Measurements from ENCODE around the gene MPP2. TPM values are rescaled to one million over a fixed set of nuclear protein-coding genes. Genes with fewer than 3 reads are reported as not detected.
A peak's percentile ranks its signal among the peaks of the same experiment; 100 is the strongest.

MPP2 gene
- polyA plus RNA-seq, 1 of the 3 experiments (the other 2 are of a cell fraction) = 8.3 TPM

DNA sequence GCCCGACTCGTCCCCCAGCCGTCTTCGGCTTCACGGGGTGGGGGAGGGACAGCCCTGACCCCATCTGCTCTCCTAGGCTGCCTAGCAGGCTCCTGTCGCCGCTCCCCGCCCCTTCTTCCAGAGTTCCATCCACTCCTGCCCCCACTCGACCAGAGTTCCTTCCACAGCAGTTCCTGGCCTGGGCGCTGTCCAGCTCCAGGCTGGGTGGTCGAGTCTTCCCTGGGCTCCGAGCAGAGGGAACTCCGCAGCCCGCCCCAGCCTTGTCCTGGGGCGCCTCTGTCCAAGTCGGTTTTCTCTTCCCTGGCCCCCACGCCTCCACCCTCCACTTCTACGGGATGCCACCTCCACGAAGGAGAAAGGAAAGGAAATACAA, 45.0 kb upstream of the MPP2 start:
- CTCF ChIA-PET = interaction anchor here (0.9 to 18.2 kb wide), 3 partner anchors 8 to 89 kb away, joined by 3 to 638 read pairs (median 3); partner anchors contain the start of genes NAGS and TMEM101
- DNase-seq = no peak
- no peaks in the 10 kb centered on the region for H3K27me3 ChIP-seq (ENCODE audit: insufficient read depth)
- no peak overlapping the region for H3K9ac ChIP-seq
- no peak overlapping the region for H3K4me3 ChIP-seq (ENCODE audit: low read depth in 2 of 2, low read length in 1 of 2)
- no peaks in the 10 kb centered on the region for H3K9me2 ChIP-seq
- H3K4me2 ChIP-seq = no peak overlapping the region
- H4K20me1 ChIP-seq (ENCODE audit: insufficient read depth) = no peaks in the 10 kb centered on the region
- no peaks in the 10 kb centered on the region for H3F3A ChIP-seq (replicated peaks; ENCODE audit: insufficient read depth)
- H3K79me2 ChIP-seq (ENCODE audit: insufficient read depth) = no peaks in the 10 kb centered on the region
- POLR2A ChIA-PET = no interaction called here
- no peak for TF ChIP-seq RXRA (IDR thresholded peaks at IDR 0.05; ENCODE audit: borderline replicate concordance, low read depth)
- TF ChIP-seq, protein P1, sequence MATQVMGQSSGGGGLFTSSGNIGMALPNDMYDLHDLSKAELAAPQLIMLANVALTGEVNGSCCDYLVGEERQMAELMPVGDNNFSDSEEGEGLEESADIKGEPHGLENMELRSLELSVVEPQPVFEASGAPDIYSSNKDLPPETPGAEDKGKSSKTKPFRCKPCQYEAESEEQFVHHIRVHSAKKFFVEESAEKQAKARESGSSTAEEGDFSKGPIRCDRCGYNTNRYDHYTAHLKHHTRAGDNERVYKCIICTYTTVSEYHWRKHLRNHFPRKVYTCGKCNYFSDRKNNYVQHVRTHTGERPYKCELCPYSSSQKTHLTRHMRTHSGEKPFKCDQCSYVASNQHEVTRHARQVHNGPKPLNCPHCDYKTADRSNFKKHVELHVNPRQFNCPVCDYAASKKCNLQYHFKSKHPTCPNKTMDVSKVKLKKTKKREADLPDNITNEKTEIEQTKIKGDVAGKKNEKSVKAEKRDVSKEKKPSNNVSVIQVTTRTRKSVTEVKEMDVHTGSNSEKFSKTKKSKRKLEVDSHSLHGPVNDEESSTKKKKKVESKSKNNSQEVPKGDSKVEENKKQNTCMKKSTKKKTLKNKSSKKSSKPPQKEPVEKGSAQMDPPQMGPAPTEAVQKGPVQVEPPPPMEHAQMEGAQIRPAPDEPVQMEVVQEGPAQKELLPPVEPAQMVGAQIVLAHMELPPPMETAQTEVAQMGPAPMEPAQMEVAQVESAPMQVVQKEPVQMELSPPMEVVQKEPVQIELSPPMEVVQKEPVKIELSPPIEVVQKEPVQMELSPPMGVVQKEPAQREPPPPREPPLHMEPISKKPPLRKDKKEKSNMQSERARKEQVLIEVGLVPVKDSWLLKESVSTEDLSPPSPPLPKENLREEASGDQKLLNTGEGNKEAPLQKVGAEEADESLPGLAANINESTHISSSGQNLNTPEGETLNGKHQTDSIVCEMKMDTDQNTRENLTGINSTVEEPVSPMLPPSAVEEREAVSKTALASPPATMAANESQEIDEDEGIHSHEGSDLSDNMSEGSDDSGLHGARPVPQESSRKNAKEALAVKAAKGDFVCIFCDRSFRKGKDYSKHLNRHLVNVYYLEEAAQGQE (IDR thresholded peaks at IDR 0.05; ENCODE audit: low read depth, low read length) = peak; percentile 81
- H2AFZ ChIP-seq (ENCODE audit: low read depth) = no peak overlapping the region
- H3K27ac ChIP-seq (ENCODE audit: low read depth in 2 of 2, low read length in 1 of 2) = no peak overlapping the region
- H3K9me3 ChIP-seq = no peaks in the 10 kb centered on the region
- 76% methylated on average over 15 of the region's 19 CpGs for WGBS (ENCODE audit: low lambda C conversion rate)
- H3K4me1 ChIP-seq (ENCODE audit: control insufficient read depth in 1 of 2, insufficient read depth in 2 of 2, low read depth in 1 of 2, low read length in 1 of 2) = no peaks in the 10 kb centered on the region
- H3K36me3 ChIP-seq (replicated peaks in 1 of 2; ENCODE audit: control insufficient read depth in 1 of 2, insufficient read depth in 2 of 2, low read length in 1 of 2) = no peaks in the 10 kb centered on the region

DNA sequence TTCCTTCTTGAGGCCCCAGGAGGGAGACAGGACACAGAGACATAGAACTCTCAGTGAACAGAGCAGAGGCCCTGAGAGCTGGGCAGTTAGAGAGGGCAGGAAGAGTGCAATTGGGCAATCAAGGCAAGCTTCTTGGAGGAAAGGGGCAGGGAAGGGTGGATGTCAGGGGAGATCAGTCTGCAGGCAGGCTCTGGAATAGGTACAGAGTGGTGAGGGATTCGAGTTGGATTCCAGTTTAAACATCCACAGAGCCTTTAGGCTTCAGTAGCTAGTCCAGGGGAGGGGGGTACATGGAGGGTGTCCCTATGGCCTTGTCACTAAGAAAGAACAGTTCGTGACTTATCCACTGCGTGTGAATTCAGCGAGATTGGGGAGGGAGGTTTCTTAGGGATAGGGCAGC, 44.4 kb upstream of the MPP2 start:
- Histone ChIP-seq H3K36me3 (replicated peaks in 1 of 2; ENCODE audit: control insufficient read depth in 1 of 2, insufficient read depth in 2 of 2, low read length in 1 of 2) (no peaks in the 10 kb centered on the region), H3K9ac (no peak overlapping the region), H3K27me3 (ENCODE audit: insufficient read depth) (no peaks in the 10 kb centered on the region), H3K4me3 (ENCODE audit: low read depth in 2 of 2, low read length in 1 of 2) (no peak overlapping the region), H3F3A (replicated peaks; ENCODE audit: insufficient read depth) (no peaks in the 10 kb centered on the region), H4K20me1 (ENCODE audit: insufficient read depth) (no peaks in the 10 kb centered on the region), H3K9me2 (no peaks in the 10 kb centered on the region), H3K4me2 (no peak overlapping the region), H3K4me1 (ENCODE audit: control insufficient read depth in 1 of 2, insufficient read depth in 2 of 2, low read depth in 1 of 2, low read length in 1 of 2) (no peaks in the 10 kb centered on the region), H3K79me2 (ENCODE audit: insufficient read depth) (no peaks in the 10 kb centered on the region), H3K27ac (ENCODE audit: low read depth in 2 of 2, low read length in 1 of 2) (no peak overlapping the region), H3K9me3 (no peaks in the 10 kb centered on the region), H2AFZ (ENCODE audit: low read depth) (no peak overlapping the region)
- no peak for DNase-seq
- 74% methylated on average over 4 of the region's 4 CpGs for WGBS (ENCODE audit: low lambda C conversion rate)
- ChIA-PET CTCF (interaction anchor here (0.7 to 18.2 kb wide), 4 partner anchors 8 to 1351 kb away, joined by 3 to 638 read pairs (median 3); partner anchors contain the start of genes NAGS and TMEM101), POLR2A (no interaction called here)
- TF ChIP-seq RXRA (IDR thresholded peaks at IDR 0.05; ENCODE audit: borderline replicate concordance, low read depth) (no peak), SMC3 (IDR thresholded peaks at IDR 0.05; ENCODE audit: low read depth, low read length) (no peak), POLR2AphosphoS5 (IDR thresholded peaks at IDR 0.05; ENCODE audit: low read depth, low read length) (no peak), RAD21 (IDR thresholded peaks at IDR 0.05; ENCODE audit: low read length) (no peak), RCOR1 (IDR thresholded peaks at IDR 0.05; ENCODE audit: low read length) (no peak), MXI1 (IDR thresholded peaks at IDR 0.05; ENCODE audit: low read depth, low read length) (no peak), EZH2phosphoT487 (IDR thresholded peaks at IDR 0.05; ENCODE audit: borderline replicate concordance, low read depth) (no peak), SIN3A (IDR thresholded peaks at IDR 0.05; ENCODE audit: borderline replicate concordance, low read depth, low read length) (no peak), NFIC (IDR thresholded peaks at IDR 0.05; ENCODE audit: borderline replicate concordance) (no peak), RFX5 (IDR thresholded peaks at IDR 0.05; ENCODE audit: low read length) (no peak), FOSL2 (IDR thresholded peaks at IDR 0.05; ENCODE audit: borderline replicate concordance, low read depth) (no peak)
- TF ChIP-seq, protein P2, sequence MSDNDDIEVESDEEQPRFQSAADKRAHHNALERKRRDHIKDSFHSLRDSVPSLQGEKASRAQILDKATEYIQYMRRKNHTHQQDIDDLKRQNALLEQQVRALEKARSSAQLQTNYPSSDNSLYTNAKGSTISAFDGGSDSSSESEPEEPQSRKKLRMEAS (IDR thresholded peaks at IDR 0.05; ENCODE audit: low read depth) = no peak
- TF ChIP-seq, protein P1 (IDR thresholded peaks at IDR 0.05; ENCODE audit: low read depth, low read length) = no peak
- TF ChIP-seq, protein P3, sequence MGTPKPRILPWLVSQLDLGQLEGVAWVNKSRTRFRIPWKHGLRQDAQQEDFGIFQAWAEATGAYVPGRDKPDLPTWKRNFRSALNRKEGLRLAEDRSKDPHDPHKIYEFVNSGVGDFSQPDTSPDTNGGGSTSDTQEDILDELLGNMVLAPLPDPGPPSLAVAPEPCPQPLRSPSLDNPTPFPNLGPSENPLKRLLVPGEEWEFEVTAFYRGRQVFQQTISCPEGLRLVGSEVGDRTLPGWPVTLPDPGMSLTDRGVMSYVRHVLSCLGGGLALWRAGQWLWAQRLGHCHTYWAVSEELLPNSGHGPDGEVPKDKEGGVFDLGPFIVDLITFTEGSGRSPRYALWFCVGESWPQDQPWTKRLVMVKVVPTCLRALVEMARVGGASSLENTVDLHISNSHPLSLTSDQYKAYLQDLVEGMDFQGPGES (IDR thresholded peaks at IDR 0.05; ENCODE audit: low read depth, low read length) = no peak
- TF ChIP-seq, protein P4, sequence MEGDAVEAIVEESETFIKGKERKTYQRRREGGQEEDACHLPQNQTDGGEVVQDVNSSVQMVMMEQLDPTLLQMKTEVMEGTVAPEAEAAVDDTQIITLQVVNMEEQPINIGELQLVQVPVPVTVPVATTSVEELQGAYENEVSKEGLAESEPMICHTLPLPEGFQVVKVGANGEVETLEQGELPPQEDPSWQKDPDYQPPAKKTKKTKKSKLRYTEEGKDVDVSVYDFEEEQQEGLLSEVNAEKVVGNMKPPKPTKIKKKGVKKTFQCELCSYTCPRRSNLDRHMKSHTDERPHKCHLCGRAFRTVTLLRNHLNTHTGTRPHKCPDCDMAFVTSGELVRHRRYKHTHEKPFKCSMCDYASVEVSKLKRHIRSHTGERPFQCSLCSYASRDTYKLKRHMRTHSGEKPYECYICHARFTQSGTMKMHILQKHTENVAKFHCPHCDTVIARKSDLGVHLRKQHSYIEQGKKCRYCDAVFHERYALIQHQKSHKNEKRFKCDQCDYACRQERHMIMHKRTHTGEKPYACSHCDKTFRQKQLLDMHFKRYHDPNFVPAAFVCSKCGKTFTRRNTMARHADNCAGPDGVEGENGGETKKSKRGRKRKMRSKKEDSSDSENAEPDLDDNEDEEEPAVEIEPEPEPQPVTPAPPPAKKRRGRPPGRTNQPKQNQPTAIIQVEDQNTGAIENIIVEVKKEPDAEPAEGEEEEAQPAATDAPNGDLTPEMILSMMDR (IDR thresholded peaks at IDR 0.05) = no peak

Measured in SK-N-SH (cell line).